HL-60 (cell line): ENCODE data around the gene RFX7.
"Not testable (repeated sequence)": the region's sequence is repeated elsewhere in the genome, so short reads cannot be mapped to it uniquely, and the experiment has no call there.

Experiments used
- DNase-seq, 2 experiments: peaks; one replicate each; pipeline ENCODE4 v3.0.0-alpha.2; 2010 to 2020; ENCODE audit warnings: low read depth in 1 of 2, low spot score in 1 of 2
- H3K27ac ChIP-seq: fragments of 250-450 bp; sonication (Bioruptor Pico); replicated peaks from 2 replicates; pipeline ENCODE4 v1.5.1; 2020; ENCODE audit warnings: mild to moderate bottlenecking, moderate library complexity
- H3K27me3 ChIP-seq: fragments of 250-450 bp; sonication (Bioruptor Pico); 2 replicates; pipeline ENCODE4 v1.5.1; 2021; ENCODE audit warnings: mild to moderate bottlenecking, moderate library complexity; ENCODE audit not compliant: insufficient read depth, poor library complexity, severe bottlenecking
- H3K4me3 ChIP-seq: replicated peaks from 2 replicates; pipeline ENCODE4 v1.5.1; 2011; ENCODE audit warnings: mild to moderate bottlenecking, control low read depth, low read length; ENCODE audit not compliant: insufficient read depth
- CTCF ChIP-seq: IDR thresholded peaks from one replicate; pipeline ENCODE4 v1.5.1; 2011; ENCODE audit warnings: low read length, control low read depth, inconsistent platforms; ENCODE audit not compliant: insufficient read depth
- GABPA ChIP-seq: IDR thresholded peaks from 2 replicates; pipeline ENCODE4 v1.6.1; 2012; ENCODE audit warnings: low read depth
- POLR2AphosphoS5 ChIP-seq: IDR thresholded peaks from 2 replicates; pipeline ENCODE4 v1.6.1; 2012; ENCODE audit warnings: low read depth
- REST ChIP-seq: IDR thresholded peaks from 2 replicates; pipeline ENCODE4 v1.6.1; 2012; ENCODE audit warnings: low read depth; ENCODE audit not compliant: insufficient replicate concordance
- SPI1 ChIP-seq: IDR thresholded peaks from 2 replicates; pipeline ENCODE4 v1.6.1; 2012; ENCODE audit warnings: low read depth, mild to moderate bottlenecking, borderline replicate concordance

The RFX7 gene

GRCh38 chr15:56261854-56262509 is 18.3 kb upstream of the RFX7 start:
- H3K27me3 ChIP-seq: no peaks in the 10 kb centered on the region

GRCh38 chr15:56257306-56257705 is 13.6 kb upstream of the RFX7 start:
- H3K27me3 ChIP-seq, H3K4me3 ChIP-seq, DNase-seq, H3K27ac ChIP-seq: not testable (repeated sequence)

More at GRCh38 chr15:56261854-56262509, 18.3 kb upstream of the RFX7 start:
- TF ChIP-seq GABPA (no peak), REST (no peak), POLR2AphosphoS5 (no peak)
- H3K27ac ChIP-seq: no peak overlapping the region
- no peak overlapping the region for H3K4me3 ChIP-seq
- DNase-seq: no peak

- no peak for TF ChIP-seq GABPA
- H3K4me3 ChIP-seq: no peak overlapping the region
- DNase-seq: no peak
Observed at GRCh38 chr15:56254265-56254664, 10.6 kb upstream of the RFX7 start.

GRCh38 chr15:56252386-56252785 is 8.7 kb upstream of the RFX7 start:
- Histone ChIP-seq H3K27ac (no peak overlapping the region), H3K27me3 (no peaks in the 10 kb centered on the region), H3K4me3 (no peak overlapping the region)
- TF ChIP-seq CTCF (no peak), GABPA (no peak), REST (no peak), POLR2AphosphoS5 (no peak), SPI1 (no peak)
- DNase-seq: no peak

More at GRCh38 chr15:56254265-56254664, 10.6 kb upstream of the RFX7 start:
- H3K27me3 ChIP-seq: no peaks in the 10 kb centered on the region
- no peak overlapping the region for H3K27ac ChIP-seq

GRCh38 chr15:56251315-56252095 is 7.8 kb upstream of the RFX7 start:
- no peak overlapping the region for H3K27ac ChIP-seq
- DNase-seq: no peak
- H3K4me3 ChIP-seq: no peak overlapping the region
- TF ChIP-seq REST: no peak
- no peak for TF ChIP-seq CTCF
- no peak for TF ChIP-seq SPI1
- TF ChIP-seq POLR2AphosphoS5: no peak
- H3K27me3 ChIP-seq: no peaks in the 10 kb centered on the region
